ENCODE measurements around the gene PCCA.
"Not testable (repeated sequence)": the region's sequence is repeated elsewhere in the genome, so short reads cannot be mapped to it uniquely, and the experiment has no call there.

Gene PCCA, protein sequence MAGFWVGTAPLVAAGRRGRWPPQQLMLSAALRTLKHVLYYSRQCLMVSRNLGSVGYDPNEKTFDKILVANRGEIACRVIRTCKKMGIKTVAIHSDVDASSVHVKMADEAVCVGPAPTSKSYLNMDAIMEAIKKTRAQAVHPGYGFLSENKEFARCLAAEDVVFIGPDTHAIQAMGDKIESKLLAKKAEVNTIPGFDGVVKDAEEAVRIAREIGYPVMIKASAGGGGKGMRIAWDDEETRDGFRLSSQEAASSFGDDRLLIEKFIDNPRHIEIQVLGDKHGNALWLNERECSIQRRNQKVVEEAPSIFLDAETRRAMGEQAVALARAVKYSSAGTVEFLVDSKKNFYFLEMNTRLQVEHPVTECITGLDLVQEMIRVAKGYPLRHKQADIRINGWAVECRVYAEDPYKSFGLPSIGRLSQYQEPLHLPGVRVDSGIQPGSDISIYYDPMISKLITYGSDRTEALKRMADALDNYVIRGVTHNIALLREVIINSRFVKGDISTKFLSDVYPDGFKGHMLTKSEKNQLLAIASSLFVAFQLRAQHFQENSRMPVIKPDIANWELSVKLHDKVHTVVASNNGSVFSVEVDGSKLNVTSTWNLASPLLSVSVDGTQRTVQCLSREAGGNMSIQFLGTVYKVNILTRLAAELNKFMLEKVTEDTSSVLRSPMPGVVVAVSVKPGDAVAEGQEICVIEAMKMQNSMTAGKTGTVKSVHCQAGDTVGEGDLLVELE

DNA sequence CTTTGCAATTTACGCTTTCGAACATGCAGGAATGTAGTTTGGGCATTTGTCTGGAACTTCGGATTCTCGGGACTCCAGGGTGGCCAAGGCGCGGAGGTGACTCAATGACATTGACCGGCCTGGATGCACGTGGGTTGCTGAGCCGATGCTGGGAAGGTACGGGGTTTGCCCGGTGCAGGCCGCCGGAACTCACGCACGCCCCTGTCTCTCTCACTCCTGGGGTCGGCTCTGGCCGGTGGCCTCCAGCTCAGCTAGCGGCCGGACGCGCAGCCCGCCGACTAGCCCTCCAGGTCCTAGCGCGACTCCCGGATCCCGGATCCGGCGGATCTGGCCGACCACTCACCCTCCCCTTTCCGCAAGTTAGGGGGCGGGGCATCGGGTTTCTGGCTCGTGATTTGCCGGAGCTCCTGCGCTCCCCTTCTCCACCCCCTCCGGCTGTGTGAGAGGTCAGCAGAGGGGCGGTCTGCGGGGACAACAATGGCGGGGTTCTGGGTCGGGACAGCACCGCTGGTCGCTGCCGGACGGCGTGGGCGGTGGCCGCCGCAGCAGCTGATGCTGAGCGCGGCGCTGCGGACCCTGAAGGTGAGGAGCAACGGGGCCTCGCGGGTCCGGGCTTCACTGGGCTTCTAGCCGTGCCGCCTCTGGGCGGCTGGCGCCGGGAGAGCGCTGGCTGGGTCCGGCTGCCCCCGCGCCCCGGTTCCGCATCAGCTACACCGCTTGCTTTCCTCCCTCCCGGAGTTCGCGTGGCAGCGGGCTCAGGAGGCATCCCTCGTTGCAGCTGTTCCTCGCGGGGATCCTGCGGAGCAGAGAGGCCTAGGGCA is at the start of gene PCCA:
PCCA (plus strand) TSS at position 450 of the 821 bp plus-strand sequence; CDS start at position 478, 28 bp downstream.
- peak; percentile 31 to 62 for DNase-seq (ENCODE audit: extremely low read depth in 1 of 2, low read depth in 1 of 2)

GRCh38 chr13:100039740-100040139 is 49.2 kb upstream of the PCCA start:
- DNase-seq (ENCODE audit: extremely low read depth in 1 of 2, low read depth in 1 of 2): no peak

DNA sequence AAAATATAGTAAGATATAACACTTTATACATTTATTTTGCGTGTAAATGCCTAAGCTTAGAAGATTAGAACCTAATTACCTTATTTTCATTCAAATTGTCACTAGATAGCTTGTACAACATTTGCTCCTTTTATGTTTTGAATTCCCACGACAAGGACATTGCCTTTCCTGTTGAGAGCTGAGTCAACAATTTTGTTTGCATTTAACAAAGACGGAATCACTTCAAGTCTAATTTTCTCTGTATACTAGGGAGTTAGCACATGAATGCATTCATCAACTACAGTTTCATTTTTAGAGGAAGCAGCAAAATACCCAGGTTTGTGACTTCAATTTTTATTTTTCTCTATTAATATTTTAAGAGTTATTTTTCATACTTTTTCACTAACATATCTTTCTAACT is 48.7 kb upstream of the PCCA start:
- DNase-seq (ENCODE audit: extremely low read depth in 1 of 2, low read depth in 1 of 2): no peak

- DNase-seq (ENCODE audit: extremely low read depth in 1 of 2, low read depth in 1 of 2): no peak
Measured at GRCh38 chr13:100044936-100045335, 44.0 kb upstream of the PCCA start.

DNA sequence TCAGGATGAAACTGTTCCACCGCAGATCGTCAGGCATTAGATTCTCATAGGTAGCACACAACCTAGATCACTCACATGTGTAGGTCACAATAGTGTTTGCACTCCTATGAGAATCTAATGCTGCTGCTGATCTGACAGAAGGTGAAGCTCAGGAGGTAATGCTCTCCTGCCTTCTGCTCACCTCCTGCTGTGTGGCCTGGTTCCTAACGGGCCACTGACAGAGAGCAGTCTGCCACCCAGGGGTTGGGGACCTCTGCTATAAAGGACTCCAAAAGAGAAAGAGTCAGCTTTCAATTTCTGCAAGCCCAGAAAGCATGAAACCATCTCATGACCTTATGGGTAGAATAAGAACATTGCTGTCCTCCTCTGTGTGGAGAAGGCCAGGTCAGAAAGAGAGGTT is 43.5 kb upstream of the PCCA start:
- DNase-seq (ENCODE audit: extremely low read depth in 1 of 2, low read depth in 1 of 2): no peak

DNA sequence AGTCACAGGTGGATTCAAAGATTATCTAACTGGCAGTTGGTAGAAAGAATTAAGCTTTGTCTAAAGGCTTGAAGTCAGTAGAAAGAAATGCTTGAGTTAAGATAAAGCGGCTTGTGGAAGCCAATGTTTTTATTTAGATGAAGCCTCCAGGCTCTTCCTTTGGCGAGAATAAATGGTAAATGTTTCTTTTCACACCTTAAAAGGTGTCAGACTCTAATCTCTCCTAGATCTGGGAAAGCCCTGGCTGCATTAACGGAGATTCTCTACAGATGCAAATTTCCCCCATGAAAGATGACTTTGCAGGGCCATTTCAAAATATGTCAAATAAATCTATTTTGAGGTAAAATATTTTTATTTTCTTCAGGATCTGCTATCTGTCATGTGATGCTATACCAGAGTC is 37.8 kb upstream of the PCCA start:
- no peak for DNase-seq (ENCODE audit: extremely low read depth in 1 of 2, low read depth in 1 of 2)

- DNase-seq (ENCODE audit: extremely low read depth in 1 of 2, low read depth in 1 of 2): no peak
Measured at GRCh38 chr13:100059827-100060226, 29.1 kb upstream of the PCCA start.

DNA sequence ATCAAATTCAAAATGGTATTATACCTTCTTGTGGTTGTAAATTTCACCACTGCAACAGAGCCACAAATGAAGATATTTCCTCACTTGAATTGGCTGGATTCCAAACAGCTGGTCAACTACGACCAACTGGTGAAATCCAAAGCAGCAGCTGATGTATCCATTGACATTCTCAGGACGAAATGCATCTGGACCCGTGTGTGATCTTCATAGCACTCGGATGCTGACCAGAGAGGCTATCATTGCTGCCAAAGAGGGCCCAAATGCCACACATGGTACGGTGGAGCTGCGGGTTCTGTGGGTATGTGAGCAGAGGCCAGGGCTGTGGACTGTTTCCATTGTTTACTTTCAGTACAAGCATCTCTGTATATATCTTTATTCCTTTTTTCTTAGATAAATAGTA is 25.6 kb upstream of the PCCA start:
- no peak for DNase-seq (ENCODE audit: extremely low read depth in 1 of 2, low read depth in 1 of 2)

GRCh38 chr13:100063906-100064305 is 25.0 kb upstream of the PCCA start:
- DNase-seq (ENCODE audit: extremely low read depth in 1 of 2, low read depth in 1 of 2): no peak

DNA sequence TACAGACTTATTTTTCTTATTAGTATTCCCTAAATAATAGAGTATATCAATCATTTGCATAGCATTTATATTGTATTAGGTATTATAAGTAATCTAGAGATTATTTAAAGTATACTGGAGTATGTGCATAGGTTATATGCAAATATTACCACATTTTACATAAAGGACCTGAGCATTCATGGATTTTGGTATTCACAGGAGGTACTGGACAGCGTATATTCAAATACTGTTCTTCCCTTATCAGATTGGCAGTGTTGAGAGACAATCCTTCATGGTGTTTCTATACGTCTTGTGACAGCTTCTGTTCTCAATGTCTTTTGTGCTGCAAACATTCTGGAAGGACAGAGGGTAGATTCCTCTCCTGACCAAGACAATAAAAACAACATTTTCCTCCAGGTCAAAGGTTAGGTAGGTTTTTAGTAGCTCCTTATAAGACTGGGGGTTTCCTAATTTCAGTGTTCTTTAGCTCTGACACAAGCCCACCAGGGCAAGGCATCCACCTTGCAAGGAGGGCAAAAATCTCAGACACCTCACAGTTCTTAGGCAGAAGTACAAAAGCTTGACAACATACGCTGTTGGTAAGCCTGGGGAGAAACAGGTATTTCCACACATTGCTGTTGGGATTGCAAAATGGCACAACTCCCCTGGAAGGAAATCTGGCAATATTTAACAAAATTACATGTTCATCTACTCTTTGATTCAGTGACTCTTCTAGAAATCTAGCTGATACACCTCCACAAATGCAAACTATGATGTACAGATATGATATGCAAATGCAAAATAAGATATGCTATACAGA is 20.6 kb upstream of the PCCA start:
- no peak for DNase-seq (ENCODE audit: extremely low read depth in 1 of 2, low read depth in 1 of 2)

GRCh38 chr13:100069278-100069677 is 19.6 kb upstream of the PCCA start:
- DNase-seq (ENCODE audit: extremely low read depth in 1 of 2, low read depth in 1 of 2): no peak

DNA sequence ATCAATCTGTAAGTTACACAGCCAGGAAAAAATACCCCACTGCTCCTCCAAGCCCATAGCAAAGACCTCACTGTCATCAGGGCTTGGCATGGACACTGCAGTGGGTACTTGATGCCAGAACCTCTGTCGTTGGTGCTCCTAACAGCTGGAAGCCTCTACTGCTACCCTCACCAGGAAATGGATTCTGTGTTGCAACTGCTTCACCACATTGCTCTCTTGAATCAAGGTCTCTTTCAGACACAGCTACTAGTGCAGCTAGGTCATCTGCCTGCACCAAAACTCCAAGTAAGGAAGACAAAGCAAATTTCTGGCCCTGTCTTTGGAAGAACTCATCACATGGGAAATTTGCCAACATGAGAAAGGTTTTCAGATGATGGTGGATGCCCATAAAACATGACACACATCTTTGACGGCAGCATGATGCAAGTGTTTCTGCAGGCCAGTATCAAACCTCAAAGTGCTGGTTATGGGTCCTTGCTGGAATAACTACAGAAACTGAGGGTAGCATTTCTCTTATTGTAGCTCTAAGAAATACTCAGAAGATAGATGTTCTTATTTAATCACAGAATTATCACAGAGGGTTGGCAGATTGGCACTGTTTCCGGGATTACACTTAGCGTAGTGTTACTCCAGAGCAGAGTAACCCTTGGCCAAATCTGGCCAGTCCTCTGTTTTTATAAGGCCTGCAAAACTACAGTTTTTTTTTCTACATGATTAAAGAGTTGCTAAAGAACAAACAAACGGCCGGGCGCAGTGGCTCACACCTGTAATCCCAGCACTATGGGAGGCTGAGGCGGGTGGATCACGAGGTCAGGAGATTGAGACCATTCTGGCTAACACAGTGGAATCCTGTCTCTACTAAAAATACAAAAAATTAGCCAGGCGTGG is 12.9 kb upstream of the PCCA start:
- no peak for DNase-seq (ENCODE audit: extremely low read depth in 1 of 2, low read depth in 1 of 2)

- not testable (repeated sequence) for DNase-seq (ENCODE audit: extremely low read depth in 1 of 2, low read depth in 1 of 2)
Measured at GRCh38 chr13:100079003-100079402, 9.9 kb upstream of the PCCA start.

DNA sequence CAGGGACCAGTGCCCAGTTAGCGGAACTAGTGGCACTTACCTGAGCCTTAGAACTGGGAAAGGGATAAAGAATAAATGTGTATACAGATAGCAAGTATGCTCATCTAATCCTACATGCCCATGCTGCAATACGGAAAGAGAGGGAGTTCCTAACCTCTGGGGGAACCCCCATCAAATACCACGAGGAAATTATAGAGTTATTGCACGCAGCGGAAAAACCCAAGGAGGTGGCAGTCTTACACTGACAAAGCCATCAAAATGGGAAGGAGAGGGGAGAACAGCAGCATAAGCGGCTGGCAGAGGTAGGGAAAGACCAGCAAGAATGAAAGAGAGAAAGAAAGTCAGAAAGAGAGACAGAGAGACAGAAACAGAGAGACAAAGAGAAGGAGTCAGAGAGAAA is 5.5 kb upstream of the PCCA start:
- not testable (repeated sequence) for DNase-seq (ENCODE audit: extremely low read depth in 1 of 2, low read depth in 1 of 2)

DNA sequence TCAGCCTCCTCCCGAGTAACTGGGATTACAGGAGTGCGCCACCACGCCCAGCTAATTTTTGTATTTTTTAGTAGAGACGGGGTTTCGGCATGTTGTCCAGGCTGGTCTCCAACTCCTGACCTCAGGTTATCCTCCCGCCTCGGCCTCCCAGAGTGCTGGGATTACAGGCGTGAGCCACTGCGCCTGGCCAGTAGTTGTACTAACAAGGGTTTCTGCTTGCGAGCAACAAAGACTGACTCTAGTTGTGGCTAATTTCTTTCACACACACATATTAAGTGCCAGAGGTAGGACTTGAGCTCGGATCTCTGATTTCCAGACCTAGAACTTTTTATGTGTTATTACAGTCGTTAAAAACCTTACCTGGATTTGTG is 635 bp upstream of the PCCA start:
- DNase-seq (ENCODE audit: extremely low read depth in 1 of 2, low read depth in 1 of 2): no peak

DNA sequence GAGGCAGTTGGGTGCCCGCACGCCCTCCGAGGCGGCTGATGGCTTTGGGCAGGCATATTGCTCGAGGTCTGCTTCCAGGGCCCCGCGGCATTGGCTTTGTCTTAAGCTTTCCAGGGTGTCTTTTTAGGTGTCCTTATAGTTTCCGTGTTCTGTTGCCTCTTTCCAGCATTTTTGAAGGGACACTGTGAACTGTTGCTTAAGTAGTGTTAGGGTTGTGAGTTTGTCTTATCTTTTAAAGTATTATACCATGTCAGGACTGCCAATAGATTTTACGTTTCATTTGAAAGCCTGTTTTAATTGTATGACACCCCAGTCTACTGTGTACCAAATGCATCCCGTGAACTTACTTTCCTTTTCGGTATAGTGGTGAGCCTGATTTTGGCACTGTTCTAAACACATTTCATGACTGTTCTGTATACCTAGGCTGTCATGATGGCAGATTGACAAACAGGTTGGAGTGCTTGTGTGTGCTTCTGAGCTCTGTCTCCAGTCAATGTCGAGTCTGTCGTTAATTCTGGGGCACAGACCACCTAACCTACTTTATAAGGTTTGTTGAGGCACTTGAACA is 656 bp downstream of the PCCA start:
- DNase-seq (ENCODE audit: extremely low read depth in 1 of 2, low read depth in 1 of 2): peak in 1 of 2 donors; percentile 1

- no peak for DNase-seq (ENCODE audit: extremely low read depth in 1 of 2, low read depth in 1 of 2)
Measured at GRCh38 chr13:100090861-100091260, 2.0 kb downstream of the PCCA start.

DNA sequence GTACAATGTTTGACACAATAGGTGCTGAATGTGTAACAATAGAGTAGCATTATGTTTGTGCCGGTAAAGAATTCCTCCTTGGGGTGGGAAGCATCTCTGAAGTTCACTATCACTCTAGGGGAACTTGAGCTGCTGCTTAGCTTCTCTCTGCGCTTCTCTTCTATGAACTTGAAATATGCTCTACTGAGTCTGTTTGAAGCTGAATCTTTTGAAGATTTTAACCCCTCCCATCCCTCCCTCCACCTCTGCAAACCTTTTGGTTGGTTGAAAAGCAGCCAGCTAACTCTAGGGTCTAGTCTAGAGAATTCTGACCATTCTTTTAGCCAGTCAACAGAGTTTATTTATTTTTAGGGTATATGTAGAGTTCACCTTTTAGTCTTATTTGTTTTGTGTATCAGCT is 2.5 kb downstream of the PCCA start:
- no peak for DNase-seq (ENCODE audit: extremely low read depth in 1 of 2, low read depth in 1 of 2)

GRCh38 chr13:100092273-100092672 is 3.4 kb downstream of the PCCA start:
- not testable (repeated sequence) for DNase-seq (ENCODE audit: extremely low read depth in 1 of 2, low read depth in 1 of 2)

All from activated CD8-positive, alpha-beta memory T cell treated with anti-CD3 and anti-CD28 coated beads for 1 hour (primary cell).